Natural killer cell (primary cell): ENCODE measurements around the gene SEZ6L2. TPM values are rescaled to one million over a fixed set of nuclear protein-coding genes. Genes with fewer than 3 reads are reported as not detected.

Source experiments
- ATAC-seq, 3 donors: fragments of 150-1000 bp in 2 of 3; fragments of 200-7000 bp in 1 of 3; cut with Tn5 transposase; 1 replicate in 1 of 3; 2 replicates in 2 of 3; pipeline ENCODE4 v1.10.0; 2021; ENCODE audit warnings: mild to moderate bottlenecking in 2 of 3, moderate library complexity in 2 of 3
- DNase-seq, 2 donors: peaks; one replicate each; pipeline versions ENCODE4 v3.0.0 to v3.0.0-alpha.2; 2013 to 2021; ENCODE audit warnings: mixed read lengths in 1 of 2
- H3K27ac ChIP-seq: one replicate; pipeline ENCODE4 v1.5.1; 2013; ENCODE audit warnings: mild to moderate bottlenecking, low read length
- H3K27me3 ChIP-seq: one replicate; pipeline ENCODE4 v1.6.1; 2013; ENCODE audit warnings: low read length; ENCODE audit not compliant: control insufficient read depth, insufficient read depth
- H3K36me3 ChIP-seq: one replicate; pipeline ENCODE4 v1.6.1; 2013; ENCODE audit warnings: low read length; ENCODE audit not compliant: control insufficient read depth, insufficient read depth
- H3K4me1 ChIP-seq: one replicate; pipeline ENCODE4 v1.6.1; 2013; ENCODE audit warnings: low read length; ENCODE audit not compliant: control insufficient read depth, insufficient read depth
- H3K4me3 ChIP-seq: one replicate; pipeline ENCODE4 v1.5.1; 2013; ENCODE audit warnings: low read length
- H3K9me3 ChIP-seq: one replicate; pipeline ENCODE4 v1.6.1; 2013; ENCODE audit warnings: low read length; ENCODE audit not compliant: control insufficient read depth, insufficient read depth
- H3K27ac Mint-ChIP-seq, 2 donors: one replicate each; pipeline ENCODE4 v1.8.0; 2022; ENCODE audit warnings: mild to moderate bottlenecking in 2 of 2, mixed read lengths in 2 of 2, moderate library complexity in 1 of 2
- H3K27me3 Mint-ChIP-seq, 2 donors: one replicate each; pipeline ENCODE4 v1.8.0; 2022; ENCODE audit warnings: low read depth in 2 of 2, mixed read lengths in 2 of 2
- H3K36me3 Mint-ChIP-seq: one replicate; pipeline ENCODE4 v1.8.0; 2022; ENCODE audit warnings: mixed read lengths
- H3K4me1 Mint-ChIP-seq, 2 donors: one replicate each; pipeline ENCODE4 v1.8.0; 2022; ENCODE audit warnings: mixed read lengths in 2 of 2
- H3K4me3 Mint-ChIP-seq: one replicate; pipeline ENCODE4 v1.8.0; 2022; ENCODE audit warnings: mild to moderate bottlenecking, moderate library complexity, mixed read lengths
- H3K9me3 Mint-ChIP-seq, 2 donors: one replicate each; pipeline ENCODE4 v1.8.0; 2022; ENCODE audit warnings: mixed read lengths in 2 of 2
- WGBS: methylation state at CpG from one replicate; pipeline ENCODE4 v1.1.7; 2013; ENCODE audit warnings: missing lambda C conversion rate; ENCODE audit not compliant: insufficient coverage; 5-methylcytosine and 5-hydroxymethylcytosine counted together
- intact Hi-C: fragments of 100-400 bp; cut with micrococcal nuclease; formaldehyde crosslinking; loops from one replicate; pipeline ENCODE4 v1.14.2; 2022
- total RNA-seq, 4 donors: library from RNA; stranded (reverse); fragments of 120-200 nt in 1 of 4; gene quantifications; one replicate each; pipeline versions ENCODE4 v1.2.3 to v1.2.4, GENCODE V29; 2013 to 2022
- TF ChIP-seq, protein P1 (sequence below): fragments of 200-600 bp; IDR thresholded peaks from one replicate; pipeline ENCODE4 v1.8.0; 2022; ENCODE audit warnings: antibody characterized with exemption

SEZ6L2 gene
- total RNA-seq, 3 donors from 2014 or later (not counting 1 experiment from before 2014, with no cell fraction given), result 0.14 TPM; not detected in 2

DNA sequence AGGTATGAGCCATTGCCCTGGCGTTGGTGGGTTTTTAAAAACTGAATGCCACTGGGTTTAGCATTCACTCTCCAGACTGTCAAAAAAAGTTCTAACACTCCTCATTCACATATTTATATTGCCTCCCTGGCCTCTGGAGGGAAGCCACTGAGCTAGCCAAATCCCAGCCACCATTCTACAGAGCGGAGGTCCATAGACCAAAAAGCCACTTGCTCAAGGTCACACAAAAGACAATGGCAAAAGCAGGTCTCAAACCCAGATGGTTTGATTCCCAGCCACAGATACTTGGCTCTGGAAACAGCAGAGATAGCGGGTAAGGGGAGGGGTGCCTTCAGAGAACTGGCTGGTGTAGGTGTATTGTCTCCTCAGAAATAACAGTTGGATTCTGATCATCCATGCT lies 18.3 kb downstream of the SEZ6L2 start:
- H3K9me3 ChIP-seq, result no peaks in the 10 kb centered on the region
- H3K4me3 ChIP-seq, result no peak overlapping the region
- H3K4me1 ChIP-seq, result peaks cover 17% of the 10 kb centered on the region
- DNase-seq (no peak), ATAC-seq (no peak)
- Mint-ChIP-seq H3K27me3 (peaks cover 13 to 19% of the 10 kb centered on the region in 2 donors), H3K4me1 (peaks cover 7 to 20% of the 10 kb centered on the region in 2 donors), H3K4me3 (no peak overlapping the region), H3K9me3 (no peaks in the 10 kb centered on the region), H3K27ac (no peak overlapping the region), H3K36me3 (no peaks in the 10 kb centered on the region)
- no peaks in the 10 kb centered on the region for H3K36me3 ChIP-seq
- H3K27me3 ChIP-seq, result peaks cover 20% of the 10 kb centered on the region
- intact Hi-C loops, result no loop called here
- TF ChIP-seq, protein P1, sequence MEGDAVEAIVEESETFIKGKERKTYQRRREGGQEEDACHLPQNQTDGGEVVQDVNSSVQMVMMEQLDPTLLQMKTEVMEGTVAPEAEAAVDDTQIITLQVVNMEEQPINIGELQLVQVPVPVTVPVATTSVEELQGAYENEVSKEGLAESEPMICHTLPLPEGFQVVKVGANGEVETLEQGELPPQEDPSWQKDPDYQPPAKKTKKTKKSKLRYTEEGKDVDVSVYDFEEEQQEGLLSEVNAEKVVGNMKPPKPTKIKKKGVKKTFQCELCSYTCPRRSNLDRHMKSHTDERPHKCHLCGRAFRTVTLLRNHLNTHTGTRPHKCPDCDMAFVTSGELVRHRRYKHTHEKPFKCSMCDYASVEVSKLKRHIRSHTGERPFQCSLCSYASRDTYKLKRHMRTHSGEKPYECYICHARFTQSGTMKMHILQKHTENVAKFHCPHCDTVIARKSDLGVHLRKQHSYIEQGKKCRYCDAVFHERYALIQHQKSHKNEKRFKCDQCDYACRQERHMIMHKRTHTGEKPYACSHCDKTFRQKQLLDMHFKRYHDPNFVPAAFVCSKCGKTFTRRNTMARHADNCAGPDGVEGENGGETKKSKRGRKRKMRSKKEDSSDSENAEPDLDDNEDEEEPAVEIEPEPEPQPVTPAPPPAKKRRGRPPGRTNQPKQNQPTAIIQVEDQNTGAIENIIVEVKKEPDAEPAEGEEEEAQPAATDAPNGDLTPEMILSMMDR, result no peak
- H3K27ac ChIP-seq, result no peak overlapping the region
- 86% methylated on average over 3 of the region's 3 CpGs for WGBS

DNA sequence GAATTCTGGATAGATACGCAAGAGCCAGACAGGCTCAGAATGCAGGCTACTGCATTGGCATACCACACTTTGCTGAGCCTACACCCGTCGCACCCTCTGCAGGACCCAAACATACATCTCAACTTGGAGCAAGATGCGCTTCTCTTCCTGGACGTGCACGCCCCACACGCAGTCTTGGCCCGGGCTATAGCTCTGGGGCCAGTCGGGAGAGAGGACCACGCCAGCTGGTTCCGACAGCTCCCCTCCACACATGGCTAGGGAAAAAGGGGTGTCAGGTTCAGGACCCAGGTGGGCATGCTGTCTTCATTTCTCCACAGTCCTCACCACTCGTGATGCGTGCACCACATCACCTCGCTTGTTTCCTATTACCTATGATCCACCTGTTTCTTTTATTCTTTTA lies 21.2 kb downstream of the SEZ6L2 start:
- intact Hi-C loops, result no loop called here
- Mint-ChIP-seq H3K27ac (no peak overlapping the region), H3K36me3 (no peaks in the 10 kb centered on the region), H3K9me3 (no peaks in the 10 kb centered on the region), H3K27me3 (peaks cover 18 to 22% of the 10 kb centered on the region in 2 donors), H3K4me1 (peaks cover 7 to 24% of the 10 kb centered on the region in 2 donors), H3K4me3 (no peak overlapping the region)
- DNase-seq (no peak), ATAC-seq (no peak)
- H3K4me1 ChIP-seq, result peaks cover 18% of the 10 kb centered on the region
- H3K27ac ChIP-seq, result no peak overlapping the region
- H3K4me3 ChIP-seq, result no peak overlapping the region
- 95% methylated on average over 11 of the region's 14 CpGs for WGBS
- peaks cover 20% of the 10 kb centered on the region for H3K27me3 ChIP-seq
- TF ChIP-seq, protein P1, result no peak
- H3K36me3 ChIP-seq, result no peaks in the 10 kb centered on the region
- no peaks in the 10 kb centered on the region for H3K9me3 ChIP-seq

DNA sequence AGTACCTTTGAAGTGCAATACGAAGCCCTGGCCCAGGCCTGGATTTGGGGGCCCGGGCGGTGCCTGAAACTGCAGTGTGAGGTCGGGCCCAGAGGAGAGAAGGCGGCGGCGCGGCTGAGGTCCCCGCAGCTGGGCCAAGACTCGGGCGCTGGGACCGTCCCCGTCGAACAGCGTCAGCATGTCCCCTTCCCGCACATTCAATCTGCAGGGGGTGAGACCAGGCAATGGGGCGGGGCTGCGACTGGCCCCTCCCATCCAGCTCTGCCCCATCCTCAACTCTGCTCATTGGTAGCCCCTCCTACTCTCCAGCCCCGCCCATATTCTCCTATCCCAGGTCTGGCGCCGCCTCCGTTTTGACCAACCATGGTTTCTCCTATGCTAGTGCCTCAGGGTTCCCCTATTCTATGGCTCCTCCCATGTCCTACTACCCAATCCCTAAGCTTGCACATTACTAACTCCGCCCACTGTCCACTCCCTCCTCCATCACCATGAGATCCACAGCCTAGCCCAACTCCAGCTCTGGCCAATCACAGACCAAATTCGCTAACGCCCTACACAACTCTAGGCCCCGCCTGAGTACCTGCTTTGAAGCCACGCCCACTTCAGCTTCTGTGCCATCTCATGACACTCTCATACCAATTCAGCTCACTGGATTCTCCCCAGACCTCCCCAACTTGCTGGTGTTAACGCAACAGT lies 21.9 kb downstream of the SEZ6L2 start:
- peak in 1 of 2 donors; percentile 62 for DNase-seq
- peaks cover 20% of the 10 kb centered on the region for H3K27me3 ChIP-seq
- 24% methylated on average over 28 of the region's 28 CpGs for WGBS

More for the DNA sequence above, 21.9 kb downstream of the SEZ6L2 start:
- H3K4me3 ChIP-seq, result no peak overlapping the region
- H3K27ac Mint-ChIP-seq, result no peak overlapping the region
- H3K4me3 Mint-ChIP-seq, result peak overlapping the region; percentile 74
- intact Hi-C loops, result no loop called here
- no peaks in the 10 kb centered on the region for H3K36me3 Mint-ChIP-seq
- H3K4me1 ChIP-seq, result peaks cover 18% of the 10 kb centered on the region
- peak; percentile 66 to 75 (median 72) for ATAC-seq
- H3K27ac ChIP-seq, result no peak overlapping the region
- H3K36me3 ChIP-seq, result no peaks in the 10 kb centered on the region
- H3K4me1 Mint-ChIP-seq, result peaks cover 7 to 24% of the 10 kb centered on the region in 2 donors
- no peaks in the 10 kb centered on the region for H3K9me3 ChIP-seq
- H3K9me3 Mint-ChIP-seq, result no peaks in the 10 kb centered on the region
- TF ChIP-seq, protein P1, result no peak
- H3K27me3 Mint-ChIP-seq, result peaks cover 18% of the 10 kb centered on the region in 2 donors
